Measurements from ENCODE around the gene ZDHHC17.
"Not testable (repeated sequence)": the region's sequence is repeated elsewhere in the genome, so short reads cannot be mapped to it uniquely, and the experiment has no call there.

ZDHHC17 gene

GRCh38 chr12:76766161-76766560 is 2.2 kb downstream of the ZDHHC17 start:
- no peak for DNase-seq (ENCODE audit: low read depth in 2 of 2)

DNA sequence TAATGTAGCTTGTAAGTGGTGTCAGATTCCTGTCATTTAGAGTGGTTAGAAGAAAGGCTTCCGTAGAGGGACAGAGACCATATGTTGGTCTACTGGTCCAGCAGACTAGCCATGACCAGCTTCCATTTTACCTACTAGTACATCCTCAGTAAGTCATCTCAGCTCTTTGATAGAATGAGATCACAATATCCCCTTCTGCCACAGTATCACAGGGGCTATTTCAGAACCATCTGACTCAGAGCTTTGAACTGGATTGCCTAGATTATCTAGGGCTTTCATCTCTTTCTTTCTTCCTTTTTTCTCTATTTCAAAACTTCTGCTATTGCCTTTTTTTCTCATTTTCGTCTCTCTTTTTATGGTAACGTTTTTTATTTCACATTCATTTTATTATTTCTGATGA is 4.7 kb downstream of the ZDHHC17 start:
- DNase-seq (ENCODE audit: low read depth in 2 of 2) = no peak

DNA sequence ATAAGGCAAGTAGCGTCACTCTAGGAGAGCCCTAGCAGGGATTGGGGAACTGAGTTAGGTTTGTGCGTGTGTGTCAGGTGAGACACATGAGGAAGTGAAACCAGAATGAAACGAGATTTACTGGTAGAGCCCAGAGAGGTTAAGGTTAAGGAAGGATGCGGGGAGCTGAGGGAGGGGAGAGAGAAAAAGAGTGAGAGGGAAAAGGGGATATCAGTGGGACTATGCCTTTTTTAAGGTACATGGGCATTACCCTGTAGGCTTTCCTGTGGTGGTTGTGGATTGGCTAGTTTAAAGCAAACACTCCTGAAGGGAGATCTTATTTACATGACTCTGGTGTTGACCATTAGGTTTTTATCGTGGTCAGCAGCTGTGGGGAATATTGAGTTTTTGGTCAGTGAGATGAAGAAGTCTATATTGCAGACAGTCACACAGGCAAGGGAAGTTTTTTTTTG is 13.9 kb downstream of the ZDHHC17 start:
- DNase-seq (ENCODE audit: low read depth in 2 of 2) = no peak

GRCh38 chr12:76778364-76778763 is 14.4 kb downstream of the ZDHHC17 start:
- DNase-seq (ENCODE audit: low read depth in 2 of 2) = no peak

- not testable (repeated sequence) for DNase-seq (ENCODE audit: low read depth in 2 of 2)
These were observed 15.4 kb downstream of the ZDHHC17 start for GRCh38 chr12:76779310-76779709.

DNA sequence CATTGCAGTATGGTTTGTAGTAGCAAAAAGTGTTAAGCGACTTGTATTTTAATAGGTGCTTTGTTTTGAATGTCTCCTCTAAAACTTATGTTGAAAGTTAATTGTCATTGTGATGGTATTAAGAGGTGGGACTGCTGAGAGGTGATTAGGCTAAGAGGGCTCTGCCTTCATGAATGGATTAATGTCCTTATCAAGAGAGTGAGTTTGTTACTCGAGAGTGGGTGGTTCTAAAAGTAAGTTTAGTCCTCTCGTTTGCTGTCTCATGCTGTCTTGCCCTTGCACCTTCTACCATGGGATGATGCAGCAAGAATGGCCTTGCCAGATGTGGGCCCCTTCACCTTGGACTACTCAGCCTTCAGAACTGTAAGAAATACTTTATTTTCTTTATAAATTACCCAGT is 17.4 kb downstream of the ZDHHC17 start:
- no peak for DNase-seq (ENCODE audit: low read depth in 2 of 2)

DNA sequence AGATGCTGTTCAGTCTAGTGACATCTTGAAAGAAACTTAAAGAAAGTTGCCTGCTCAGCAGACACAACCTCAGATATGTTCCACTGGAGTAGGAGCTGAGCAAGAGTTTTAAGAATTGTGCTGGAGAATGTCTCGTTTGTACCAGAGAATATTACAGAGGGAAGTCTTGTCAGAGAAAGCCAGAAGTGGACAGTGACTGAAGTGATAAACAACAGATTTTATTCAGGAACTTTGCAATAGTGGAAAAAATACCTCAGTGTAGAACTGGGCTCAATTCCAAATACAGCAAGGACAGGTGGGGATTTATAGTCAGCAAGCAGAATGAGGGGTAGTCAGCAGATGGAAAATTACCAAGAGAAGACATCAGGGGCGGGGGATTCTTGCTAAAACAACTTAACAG is 18.6 kb downstream of the ZDHHC17 start:
- no peak for DNase-seq (ENCODE audit: low read depth in 2 of 2)

DNA sequence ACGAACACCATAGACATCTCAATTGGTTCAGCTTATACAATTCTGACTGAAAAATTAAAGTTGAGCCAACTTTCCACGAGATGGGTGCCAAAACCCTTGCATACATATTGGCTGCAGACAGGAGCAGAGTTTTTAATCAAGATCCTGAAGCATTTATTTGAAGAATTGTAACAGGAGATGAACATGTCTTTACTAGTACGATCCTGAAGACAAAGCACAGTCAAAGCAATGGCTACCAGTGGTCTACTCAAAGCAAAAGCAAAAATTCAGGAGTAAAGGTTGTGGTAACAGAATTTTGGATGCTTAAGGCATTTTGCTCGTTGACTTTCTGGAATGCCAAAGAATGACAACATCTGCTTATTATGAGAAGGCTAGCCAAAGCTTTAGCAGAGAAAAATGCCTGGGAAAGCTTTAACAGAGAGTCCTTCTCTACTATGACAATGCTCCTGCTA is 20.7 kb downstream of the ZDHHC17 start:
- DNase-seq (ENCODE audit: low read depth in 2 of 2) = no peak

GRCh38 chr12:76785407-76785806 is 21.5 kb downstream of the ZDHHC17 start:
- DNase-seq (ENCODE audit: low read depth in 2 of 2) = no peak

GRCh38 chr12:76786986-76787385 is 23.1 kb downstream of the ZDHHC17 start:
- no peak for DNase-seq (ENCODE audit: low read depth in 2 of 2)

DNA sequence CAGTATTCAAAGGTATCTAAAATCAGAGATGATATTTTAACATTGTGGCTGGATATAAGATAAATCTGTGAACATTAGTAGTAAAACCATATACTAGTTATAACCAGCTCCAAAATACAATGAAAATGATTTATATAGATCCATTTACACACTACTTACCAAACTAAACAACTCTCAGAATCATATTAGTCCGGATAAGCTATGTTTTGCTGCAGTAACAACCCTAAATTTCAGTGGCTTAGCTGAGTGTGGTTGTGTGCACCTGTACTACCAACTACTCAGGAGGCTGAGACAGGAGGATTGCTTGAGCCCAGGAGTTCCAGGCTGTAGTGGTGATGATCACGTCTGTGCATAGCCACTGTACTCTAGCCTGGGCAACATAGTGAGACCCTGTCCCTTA is 23.8 kb downstream of the ZDHHC17 start:
- no peak for DNase-seq (ENCODE audit: low read depth in 2 of 2)

DNA sequence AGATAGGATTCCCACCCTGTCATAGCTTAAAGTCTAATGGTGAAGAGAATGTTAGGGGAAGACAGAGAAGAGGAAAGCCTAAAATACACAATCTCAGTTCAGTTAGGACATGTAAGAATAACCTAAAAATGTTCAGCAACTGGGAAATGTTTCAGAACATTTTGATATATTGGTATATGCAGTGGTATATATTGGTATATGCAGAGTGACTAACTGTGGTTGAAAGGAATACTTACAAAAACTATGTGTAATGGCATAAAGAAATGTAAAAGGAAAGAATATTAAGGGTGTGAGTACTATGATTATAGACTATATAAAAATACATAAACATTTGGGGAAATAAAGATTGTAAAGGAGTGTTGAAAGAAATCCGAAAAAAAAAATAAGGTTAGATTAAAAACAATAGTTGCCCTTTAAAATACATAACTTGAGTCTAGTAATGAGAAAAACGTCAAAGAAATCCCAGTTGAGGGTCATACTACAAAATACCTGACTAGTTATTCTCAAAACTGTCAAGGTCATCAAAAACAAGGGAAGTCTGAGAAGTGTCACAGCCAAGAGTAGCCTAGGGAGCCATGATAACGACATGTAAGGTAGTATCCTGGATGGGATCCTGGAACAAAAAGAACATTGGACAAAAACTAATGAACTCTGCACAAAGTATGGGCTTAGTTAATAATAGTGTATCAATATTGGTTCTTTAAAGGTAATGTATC is 25.6 kb downstream of the ZDHHC17 start:
- no peak for DNase-seq (ENCODE audit: low read depth in 2 of 2)

- no peak for DNase-seq (ENCODE audit: low read depth in 2 of 2)
These were observed 26.9 kb downstream of the ZDHHC17 start for GRCh38 chr12:76790564-76791552.

DNA sequence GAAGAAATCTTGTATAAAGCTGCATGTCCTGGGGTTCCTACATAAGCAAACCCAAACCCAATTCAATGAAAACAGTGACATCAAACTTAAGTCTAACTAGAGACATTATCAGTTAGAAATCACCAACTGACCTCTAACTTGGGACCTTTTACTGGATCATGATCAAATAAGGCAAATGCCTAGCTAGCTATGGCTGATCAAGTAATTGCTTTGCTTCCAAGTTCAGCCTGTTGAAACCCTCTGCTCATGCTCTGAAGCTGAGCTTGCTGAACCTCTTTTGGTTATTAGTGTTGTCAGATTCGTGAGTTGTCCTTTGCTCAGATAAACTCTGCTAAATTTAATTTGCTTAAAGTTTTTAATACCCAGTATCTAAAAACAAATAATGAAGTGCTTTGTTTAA is 28.9 kb downstream of the ZDHHC17 start:
- no peak for DNase-seq (ENCODE audit: low read depth in 2 of 2)

DNA sequence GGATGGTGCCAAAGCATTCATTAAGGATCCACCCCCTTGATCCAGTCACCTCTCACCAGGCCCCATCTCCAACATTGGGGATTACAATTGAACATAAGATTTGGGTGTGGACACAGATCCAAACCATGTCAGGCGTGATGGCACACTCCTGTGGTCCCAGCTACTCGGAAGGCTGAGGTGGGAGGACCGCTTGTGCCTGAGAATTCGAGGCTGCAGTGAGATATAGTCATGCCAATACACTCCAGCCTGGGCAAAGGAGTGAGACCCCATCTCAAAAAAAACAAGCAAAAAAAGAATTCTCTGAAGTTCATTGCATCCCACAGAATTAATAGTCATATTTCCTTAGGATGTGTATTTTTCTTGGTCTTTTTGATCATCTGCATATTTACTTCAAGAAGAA is 34.9 kb downstream of the ZDHHC17 start:
- no peak for DNase-seq (ENCODE audit: low read depth in 2 of 2)

DNA sequence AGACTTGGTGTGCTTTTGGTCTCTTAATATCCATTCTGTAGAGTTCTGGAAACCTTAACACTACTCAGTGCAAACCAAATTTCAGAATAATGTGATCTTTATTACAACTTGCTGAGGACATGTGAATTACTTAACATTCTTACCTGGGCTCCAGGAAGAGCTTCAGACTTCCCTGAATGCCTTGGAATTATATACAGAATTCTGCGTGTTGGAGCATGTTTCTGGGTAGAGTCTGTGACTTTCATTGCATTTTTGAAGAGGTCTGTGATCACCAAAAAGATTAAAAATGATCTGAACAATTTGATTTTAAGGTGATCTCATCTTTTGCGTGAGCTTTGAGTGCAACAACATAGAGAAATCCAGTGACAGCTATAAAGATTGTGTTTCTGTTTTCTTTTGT is 35.4 kb downstream of the ZDHHC17 start:
- DNase-seq (ENCODE audit: low read depth in 2 of 2) = no peak

DNA sequence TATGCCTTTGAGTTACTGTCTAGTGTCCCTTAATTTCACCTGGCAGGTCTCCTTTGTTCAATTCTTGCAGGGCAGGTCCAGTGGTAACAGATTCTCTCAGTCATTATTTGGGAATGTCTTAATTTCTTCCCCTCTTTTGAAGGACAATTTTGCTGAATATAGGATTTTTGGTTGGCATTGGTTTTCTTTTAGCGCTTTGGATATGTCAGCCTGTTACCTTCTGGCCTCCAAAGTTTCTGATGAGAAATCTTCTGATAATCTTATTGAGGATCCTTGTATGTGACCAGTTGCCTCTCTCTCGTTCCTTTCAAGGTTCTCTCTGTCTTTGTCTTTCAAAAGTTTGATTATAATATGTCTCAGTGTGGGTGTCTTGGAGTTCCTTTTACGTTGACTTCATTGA is 38.1 kb downstream of the ZDHHC17 start:
- no peak for DNase-seq (ENCODE audit: low read depth in 2 of 2)

GRCh38 chr12:76804435-76804976 is 40.6 kb downstream of the ZDHHC17 start:
- DNase-seq (ENCODE audit: low read depth in 2 of 2) = no peak

DNA sequence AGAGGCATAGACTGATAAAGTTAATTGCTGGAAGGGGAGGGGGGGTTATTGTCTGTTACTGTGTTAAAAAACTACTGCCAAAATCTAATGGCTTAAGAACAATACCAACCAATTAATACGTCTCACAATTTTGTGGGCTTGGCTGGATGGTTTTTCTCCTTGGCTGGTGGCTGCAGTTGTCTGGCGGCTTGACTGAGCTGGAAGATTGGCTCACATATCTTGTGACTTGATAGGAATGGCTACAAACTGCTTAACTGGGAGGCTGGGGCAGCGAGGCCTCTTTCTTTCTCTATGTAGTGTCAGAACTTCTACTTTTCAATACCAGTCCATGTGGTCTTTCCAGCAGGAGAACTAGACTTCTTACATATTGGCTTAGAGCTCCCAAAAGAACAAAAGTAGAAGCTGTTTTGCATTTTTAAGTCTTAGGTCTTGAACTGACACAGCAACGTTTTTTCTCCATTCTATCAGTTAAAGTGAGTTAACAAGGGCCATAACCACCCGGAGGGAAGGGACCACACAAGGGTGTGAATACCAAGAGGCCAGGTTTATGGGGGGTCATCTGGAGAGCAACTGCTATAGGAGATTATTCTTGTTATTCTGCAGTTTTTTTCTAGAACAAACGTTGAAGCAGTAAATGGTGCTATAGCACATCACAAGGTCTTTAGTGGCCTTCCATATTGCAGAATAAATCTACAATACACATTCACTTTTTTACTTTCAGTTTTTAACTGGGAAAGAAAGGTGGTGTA is 46.9 kb downstream of the ZDHHC17 start:
- no peak for DNase-seq (ENCODE audit: low read depth in 2 of 2)

DNA sequence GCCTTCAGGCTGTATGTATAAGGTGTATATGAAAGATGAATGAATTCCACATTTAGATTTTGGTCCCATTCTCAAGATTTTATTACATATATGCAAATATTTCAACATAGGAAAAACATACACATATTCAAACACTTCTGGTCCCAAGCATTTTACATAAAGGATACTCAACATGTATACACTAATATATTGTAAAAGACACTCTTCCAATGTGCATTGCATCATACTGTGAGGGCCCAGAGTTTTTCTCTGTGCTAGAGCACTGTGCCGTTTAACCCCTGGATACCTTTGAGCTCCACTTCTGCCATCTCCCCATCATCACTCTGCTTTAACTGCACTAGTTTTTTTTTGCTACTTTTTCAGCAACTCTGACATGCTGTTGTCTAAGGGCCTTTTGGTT is 48.1 kb downstream of the ZDHHC17 start:
- no peak for DNase-seq (ENCODE audit: low read depth in 2 of 2)

GRCh38 chr12:76813265-76813664 is 49.4 kb downstream of the ZDHHC17 start:
- no peak for DNase-seq (ENCODE audit: low read depth in 2 of 2)

GRCh38 chr12:76813972-76814371 is 50.1 kb downstream of the ZDHHC17 start:
- no peak for DNase-seq (ENCODE audit: low read depth in 2 of 2)
